Nephron (organoid): ENCODE data around the gene ZNF148.
"Not testable (repeated sequence)": the region's sequence is repeated elsewhere in the genome, so short reads cannot be mapped to it uniquely, and the experiment has no call there.

ENCODE experiments used
- H3K27ac Mint-ChIP-seq, 3 experiments: 2 replicates each; pipeline ENCODE4 v1.8.0; 2020; ENCODE audit warnings: mixed read lengths in 3 of 3, mild to moderate bottlenecking in 2 of 3, moderate library complexity in 1 of 3
- H3K27me3 Mint-ChIP-seq: 2 replicates; pipeline ENCODE4 v1.8.0; 2021; ENCODE audit warnings: low read depth, mild to moderate bottlenecking, moderate library complexity, mixed read lengths
- H3K36me3 Mint-ChIP-seq: 2 replicates; pipeline ENCODE4 v1.8.0; 2020; ENCODE audit warnings: low read depth, mixed read lengths
- H3K4me1 Mint-ChIP-seq: 2 replicates; pipeline ENCODE4 v1.8.0; 2020; ENCODE audit warnings: mixed read lengths
- H3K4me3 Mint-ChIP-seq, 3 experiments: 2 replicates each; pipeline ENCODE4 v1.8.0; 2020; ENCODE audit warnings: mild to moderate bottlenecking in 3 of 3, mixed read lengths in 3 of 3, moderate library complexity in 2 of 3
- H3K9me3 Mint-ChIP-seq: 2 replicates; pipeline ENCODE4 v1.8.0; 2020; ENCODE audit warnings: mixed read lengths
- CTCF ChIP-seq, 3 experiments: fragments of 200-600 bp; sonication (generic); IDR thresholded peaks; one replicate each; pipeline ENCODE4 v1.5.0; 2021; ENCODE audit warnings: antibody characterized with exemption in 3 of 3; ENCODE audit not compliant: unreplicated experiment in 3 of 3

Gene ZNF148

GRCh38 chr3:125351152-125351551 is 24.0 kb downstream of the ZNF148 start:
- H3K9me3 Mint-ChIP-seq = peaks cover 41% of the 10 kb centered on the region
- peaks cover 6% of the 10 kb centered on the region for H3K4me1 Mint-ChIP-seq
- H3K36me3 Mint-ChIP-seq = peaks cover 64% of the 10 kb centered on the region
- H3K4me3 Mint-ChIP-seq = no peak overlapping the region
- H3K27me3 Mint-ChIP-seq = no peaks in the 10 kb centered on the region
- no peak overlapping the region for H3K27ac Mint-ChIP-seq
- TF ChIP-seq CTCF (IDR thresholded peaks at IDR 0.05; ENCODE audit: unreplicated experiment in 3 of 3) = no peak

DNA sequence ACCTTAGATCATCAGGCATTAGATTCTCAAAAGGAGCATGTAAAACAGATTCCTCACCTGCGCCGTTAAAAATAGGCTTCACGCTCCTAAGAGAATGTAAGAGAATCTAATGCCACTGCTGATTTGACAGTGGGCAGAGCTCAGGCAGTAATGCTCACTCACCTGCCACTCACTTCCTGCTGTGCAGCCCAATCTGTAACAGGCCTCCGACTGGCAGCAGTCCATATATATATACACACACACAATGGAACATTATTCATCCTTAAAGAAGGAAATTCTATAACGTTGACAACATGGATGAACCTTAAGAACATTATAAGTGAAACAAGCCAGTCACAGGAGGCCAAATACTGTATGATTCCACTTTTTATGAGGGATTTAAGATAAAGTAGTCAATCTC is 24.5 kb downstream of the ZNF148 start:
- Mint-ChIP-seq H3K4me1 (peaks cover under 1% of the 10 kb centered on the region), H3K9me3 (peaks cover 47% of the 10 kb centered on the region), H3K36me3 (peaks cover 70% of the 10 kb centered on the region), H3K4me3 (no peak overlapping the region), H3K27me3 (no peaks in the 10 kb centered on the region), H3K27ac (no peak overlapping the region)
- TF ChIP-seq CTCF (IDR thresholded peaks at IDR 0.05; ENCODE audit: unreplicated experiment in 3 of 3) = no peak

DNA sequence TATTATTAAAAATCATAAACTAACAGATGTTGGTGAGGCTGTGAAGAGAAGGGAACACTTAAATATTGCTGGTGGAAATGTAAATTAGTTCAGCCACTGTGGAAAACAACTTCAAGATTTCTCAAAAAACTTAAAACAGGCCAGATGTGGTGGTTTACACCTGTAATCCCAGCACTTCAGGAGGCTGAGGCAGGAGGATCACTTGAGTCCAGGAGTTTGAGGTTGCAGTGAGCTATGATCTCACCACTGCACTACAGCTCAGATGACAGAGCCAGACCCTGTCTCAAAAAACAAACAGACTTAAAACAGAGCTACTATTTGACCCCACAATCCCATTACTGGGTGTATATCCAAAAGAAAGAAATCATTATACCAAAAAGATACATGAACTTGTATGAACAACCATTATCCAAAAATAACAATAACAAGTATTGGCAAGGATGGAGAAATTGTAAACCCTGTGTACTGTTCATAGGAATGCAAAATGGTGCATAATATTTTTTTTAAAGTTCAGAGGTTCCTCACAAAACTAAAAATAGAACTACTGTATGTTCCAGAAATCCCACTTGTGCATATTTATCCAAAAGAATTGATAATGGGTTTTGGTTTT is 25.5 kb downstream of the ZNF148 start:
- Mint-ChIP-seq H3K27me3 (no peaks in the 10 kb centered on the region), H3K9me3 (peaks cover 56% of the 10 kb centered on the region), H3K36me3 (peaks cover 79% of the 10 kb centered on the region), H3K4me1 (no peaks in the 10 kb centered on the region), H3K27ac (no peak overlapping the region), H3K4me3 (no peak overlapping the region)
- no peak for TF ChIP-seq CTCF (IDR thresholded peaks at IDR 0.05; ENCODE audit: unreplicated experiment in 3 of 3)

GRCh38 chr3:125349055-125349454 is 26.1 kb downstream of the ZNF148 start:
- H3K27me3 Mint-ChIP-seq = no peaks in the 10 kb centered on the region
- H3K4me1 Mint-ChIP-seq = no peaks in the 10 kb centered on the region
- H3K27ac Mint-ChIP-seq = no peak overlapping the region
- H3K36me3 Mint-ChIP-seq = peaks cover 85% of the 10 kb centered on the region
- no peak overlapping the region for H3K4me3 Mint-ChIP-seq
- TF ChIP-seq CTCF (IDR thresholded peaks at IDR 0.05; ENCODE audit: unreplicated experiment in 3 of 3) = no peak
- H3K9me3 Mint-ChIP-seq = peaks cover 62% of the 10 kb centered on the region

GRCh38 chr3:125343367-125343766 is 31.8 kb downstream of the ZNF148 start:
- H3K27me3 Mint-ChIP-seq, H3K4me1 Mint-ChIP-seq, H3K4me3 Mint-ChIP-seq: not testable (repeated sequence)
- peak overlapping the region in 2 of 3 experiments; percentile 64 to 80 for H3K27ac Mint-ChIP-seq
- peaks cover 86% of the 10 kb centered on the region for H3K36me3 Mint-ChIP-seq
- peaks cover 60% of the 10 kb centered on the region for H3K9me3 Mint-ChIP-seq

DNA sequence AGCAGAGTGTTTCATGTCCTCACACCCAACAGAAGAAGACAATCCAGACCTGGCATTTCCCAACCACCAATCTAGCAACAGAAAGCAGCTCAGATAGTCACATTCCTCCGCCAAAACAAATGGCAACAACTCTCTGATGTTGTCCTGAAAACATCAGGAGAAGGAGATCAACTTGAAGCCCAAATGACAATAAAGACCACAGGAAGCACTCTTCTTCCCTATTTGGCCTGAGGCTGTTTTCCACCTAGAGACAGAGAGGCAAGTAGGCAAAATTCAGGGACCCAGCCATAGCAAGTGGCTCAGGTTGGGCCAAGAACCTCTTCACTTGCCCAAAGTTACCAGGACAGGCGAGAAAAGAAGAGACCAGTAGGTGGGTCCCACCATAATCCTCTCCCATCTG is 35.0 kb downstream of the ZNF148 start:
- no peak overlapping the region for H3K4me3 Mint-ChIP-seq
- peaks cover 68% of the 10 kb centered on the region for H3K36me3 Mint-ChIP-seq
- peaks cover 11% of the 10 kb centered on the region for H3K4me1 Mint-ChIP-seq
- peaks cover 38% of the 10 kb centered on the region for H3K9me3 Mint-ChIP-seq
- no peak overlapping the region for H3K27ac Mint-ChIP-seq
- no peak for TF ChIP-seq CTCF (IDR thresholded peaks at IDR 0.05; ENCODE audit: unreplicated experiment in 3 of 3)
- H3K27me3 Mint-ChIP-seq = no peaks in the 10 kb centered on the region
